ENCODE data around the gene SCTR. TPM values are rescaled to one million over a fixed set of nuclear protein-coding genes. Genes with fewer than 3 reads are reported as not detected.

Gene SCTR
- not detected in 5 replicates for total RNA-seq (2022; extraction: Qiagen RNA extraction)

GRCh38 chr2:119523952-119524694 lies at the start of gene SCTR:
Gene SCTR (minus strand): TSS chr2:119524483. CDS start chr2:119524226, 257 bp downstream.

GRCh38 chr2:119544075-119544938 lies 20.0 kb upstream of the SCTR start, which contains the start of gene CFAP221:
Gene CFAP221 (plus strand): TSS chr2:119544449. CDS start chr2:119546132, 1,683 bp downstream.

GRCh38 chr2:119431155-119431975 lies 92.9 kb downstream of the SCTR start, which contains the start of gene TMEM37:
Gene TMEM37 (plus strand): TSS chr2:119431854. CDS start chr2:119431904, 50 bp downstream.

Other genes starting within 250 kb of the SCTR start
- gene C2orf76, start 157.6 kb downstream of the SCTR start, total RNA-seq (2022; extraction: Qiagen RNA extraction): 10.4 to 15.9 TPM (median 12.1 TPM) in 5 replicates
- gene DBI, start 157.5 kb downstream of the SCTR start, total RNA-seq (2022; extraction: Qiagen RNA extraction): 380 to 537 TPM (median 392 TPM) in 5 replicates
- 1.4 to 2.6 TPM (median 2.1 TPM) in 5 replicates for gene TMEM37, start 92.6 kb downstream of the SCTR start, total RNA-seq (2022; extraction: Qiagen RNA extraction)
- 0.22 to 1.0 TPM (median 0.31 TPM) in 5 replicates for gene CFAP221, start 20.0 kb upstream of the SCTR start, total RNA-seq (2022; extraction: Qiagen RNA extraction)
- gene TMEM177, start 154.7 kb upstream of the SCTR start, total RNA-seq (2022; extraction: Qiagen RNA extraction): 16.5 to 24.6 TPM (median 22.4 TPM) in 5 replicates
- 13.2 to 16.1 TPM (median 15.3 TPM) in 5 replicates for gene PTPN4, start 235.4 kb upstream of the SCTR start, total RNA-seq (2022; extraction: Qiagen RNA extraction)